K562 (cell line): Measurements from ENCODE around the gene MRPS26. TPM values are rescaled to one million over a fixed set of nuclear protein-coding genes. Genes with fewer than 3 reads are reported as not detected.
A peak's percentile ranks its signal among the peaks of the same experiment; 100 is the strongest.

ENCODE experiments used
- BDP1 ChIP-seq: IDR thresholded peaks from 3 replicates; pipeline ENCODE4 v1.6.1; 2011; ENCODE audit not compliant: insufficient read length, insufficient read depth
- CEBPG ChIP-seq, 3 experiments: fragments of 200-800 bp in 1 of 3; sonication (Bioruptor generic) in 1 of 3; sonication (generic) in 1 of 3; formaldehyde crosslinking in 1 of 3; IDR thresholded peaks in 2 of 3; conservative IDR thresholded peaks in 1 of 3; 2 replicates each; pipeline versions ENCODE4 v1.6.1 to v1.8.0; 2016 to 2022; ENCODE audit warnings: missing compliant biosample characterization in 2 of 3, missing genetic modification characterization in 2 of 3, mild to moderate bottlenecking in 1 of 3, missing genetic modification reagents in 1 of 3
- DACH1 ChIP-seq: fragments of 450-650 bp; IDR thresholded peaks from 2 replicates; pipeline ENCODE4 v1.6.1; 2018; ENCODE audit not compliant: partially characterized antibody
- EP300 ChIP-seq: IDR thresholded peaks from 2 replicates; pipeline ENCODE4 v1.6.1; 2012; ENCODE audit warnings: low read length, improper control_type of control experiment
- FOS ChIP-seq: IDR thresholded peaks from 3 replicates; pipeline ENCODE4 v1.6.1; 2011; ENCODE audit not compliant: insufficient read length; ENCODE audit errors: extremely low read depth
- HNRNPH1 ChIP-seq: fragments of 200-400 bp; formaldehyde crosslinking; optimal IDR thresholded peaks from 2 replicates; pipeline ENCODE3; 2017; ENCODE audit warnings: low read depth, mild to moderate bottlenecking, low read length, moderate library complexity
- KDM5B ChIP-seq: fragments of 200-600 bp; sonication (generic); IDR thresholded peaks from 2 replicates; pipeline ENCODE4 v1.6.1; 2012; ENCODE audit warnings: low read depth, mild to moderate bottlenecking, moderate library complexity, low read length, control low read depth, inconsistent platforms; ENCODE audit not compliant: insufficient replicate concordance
- MEF2D ChIP-seq: conservative IDR thresholded peaks from 2 replicates; pipeline ENCODE4 v1.6.1; 2016; ENCODE audit warnings: low read depth, missing genetic modification characterization, missing compliant biosample characterization
- MTA3 ChIP-seq: fragments of 450-650 bp; formaldehyde crosslinking; IDR thresholded peaks from 2 replicates; pipeline ENCODE4 v1.6.1; 2017; ENCODE audit warnings: mild to moderate bottlenecking, borderline replicate concordance
- NFE2 ChIP-seq: IDR thresholded peaks from 2 replicates; pipeline ENCODE4 v1.6.1; 2014; ENCODE audit warnings: antibody characterized with exemption, low read depth
- POLR2A ChIP-seq: fragments of 450-650 bp; conservative IDR thresholded peaks from 2 replicates; pipeline ENCODE4 v1.6.1; 2016
- RBFOX2 ChIP-seq: fragments of 200-400 bp; formaldehyde crosslinking; IDR thresholded peaks from 2 replicates; pipeline ENCODE4 v1.6.1; 2017; ENCODE audit warnings: low read depth, mild to moderate bottlenecking, low read length, moderate library complexity
- SIN3A ChIP-seq, 2 experiments: fragments of 150-350 bp in 1 of 2; IDR thresholded peaks; 2 replicates each; pipeline ENCODE4 v1.6.1; 2011 to 2016; ENCODE audit warnings: borderline replicate concordance in 2 of 2, low read depth in 2 of 2, low read length in 2 of 2, mild to moderate bottlenecking in 2 of 2, moderate library complexity in 2 of 2; ENCODE audit not compliant: control insufficient read depth in 1 of 2
- polyA plus RNA-seq, 8 experiments: library from polyadenylated mRNA; depleted of rRNA in 4 of 8; stranded (reverse) in 5 of 8; unstranded in 3 of 8; fragments of >200 nt; fragmentation: Nextera tagmentation in 2 of 8; fragmentation: Illumina TruSeq in 1 of 8; extraction: Ambion mirVana in 2 of 8; extraction: Trizol in 1 of 8; gene quantifications; 2 replicates each; pipeline versions ENCODE4 v1.2.1 to v1.2.3, GENCODE V29; 2011 to 2014; ENCODE audit warnings: inconsistent platforms in 1 of 8, missing spikeins in 1 of 8
- total RNA-seq, 7 experiments: library from RNA; depleted of rRNA in 6 of 7; stranded (reverse); fragments of >200 nt in 6 of 7; fragmentation: Illumina TruSeq in 2 of 7; extraction: Trizol in 2 of 7; gene quantifications; 2 replicates each; pipeline versions ENCODE4 v1.2.1 to v1.2.3, GENCODE V29; 2011 to 2021; ENCODE audit warnings: low replicate concordance in 1 of 7
- TF ChIP-seq, protein P1 (sequence below), 2 experiments: fragments of 450-650 bp; IDR thresholded peaks; 2 replicates each; pipeline ENCODE4 v1.6.1; 2016; ENCODE audit warnings: mild to moderate bottlenecking in 2 of 2, borderline replicate concordance in 1 of 2, low read depth in 1 of 2, moderate library complexity in 1 of 2
- TF ChIP-seq, protein P2 (sequence below): fragments of 450-650 bp; IDR thresholded peaks from 2 replicates; pipeline ENCODE4 v1.6.1; 2016; ENCODE audit warnings: borderline replicate concordance
- TF ChIP-seq, protein P3 (sequence below): sonication (generic); IDR thresholded peaks from 2 replicates; pipeline ENCODE4 v1.6.1; 2016

The MRPS26 gene
- total and polyA plus RNA-seq, 9 of the 15 experiments (the other 6 are each of a cell fraction or from before 2014, with no cell fraction given): 2.7 to 70.5 (median 28.8) TPM

DNA sequence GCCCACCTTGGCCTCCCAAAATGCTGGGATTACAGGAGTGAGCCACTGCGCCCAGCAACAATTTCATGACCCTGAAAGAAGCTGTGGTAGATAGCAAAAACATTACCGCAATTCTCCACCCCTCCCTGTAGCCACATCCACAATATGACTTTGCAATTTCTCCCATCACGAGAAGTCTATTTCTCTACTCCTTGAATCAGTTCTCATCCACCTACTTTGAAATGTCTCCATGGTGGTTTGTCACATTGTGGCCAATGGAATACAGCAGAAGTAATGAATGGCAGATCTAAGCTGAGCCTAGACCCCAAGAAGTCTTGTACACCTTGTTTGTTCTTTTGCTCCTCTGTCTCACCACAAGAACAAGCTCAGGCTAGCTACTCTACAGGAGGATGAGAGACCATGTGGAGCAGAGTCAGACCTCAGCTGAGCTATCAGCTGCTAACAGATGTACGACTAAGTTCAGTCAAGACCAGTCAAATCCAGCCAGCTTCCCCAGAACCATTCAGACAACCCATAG is 31.8 kb downstream of the MRPS26 start (continued):
- TF ChIP-seq, protein P1, sequence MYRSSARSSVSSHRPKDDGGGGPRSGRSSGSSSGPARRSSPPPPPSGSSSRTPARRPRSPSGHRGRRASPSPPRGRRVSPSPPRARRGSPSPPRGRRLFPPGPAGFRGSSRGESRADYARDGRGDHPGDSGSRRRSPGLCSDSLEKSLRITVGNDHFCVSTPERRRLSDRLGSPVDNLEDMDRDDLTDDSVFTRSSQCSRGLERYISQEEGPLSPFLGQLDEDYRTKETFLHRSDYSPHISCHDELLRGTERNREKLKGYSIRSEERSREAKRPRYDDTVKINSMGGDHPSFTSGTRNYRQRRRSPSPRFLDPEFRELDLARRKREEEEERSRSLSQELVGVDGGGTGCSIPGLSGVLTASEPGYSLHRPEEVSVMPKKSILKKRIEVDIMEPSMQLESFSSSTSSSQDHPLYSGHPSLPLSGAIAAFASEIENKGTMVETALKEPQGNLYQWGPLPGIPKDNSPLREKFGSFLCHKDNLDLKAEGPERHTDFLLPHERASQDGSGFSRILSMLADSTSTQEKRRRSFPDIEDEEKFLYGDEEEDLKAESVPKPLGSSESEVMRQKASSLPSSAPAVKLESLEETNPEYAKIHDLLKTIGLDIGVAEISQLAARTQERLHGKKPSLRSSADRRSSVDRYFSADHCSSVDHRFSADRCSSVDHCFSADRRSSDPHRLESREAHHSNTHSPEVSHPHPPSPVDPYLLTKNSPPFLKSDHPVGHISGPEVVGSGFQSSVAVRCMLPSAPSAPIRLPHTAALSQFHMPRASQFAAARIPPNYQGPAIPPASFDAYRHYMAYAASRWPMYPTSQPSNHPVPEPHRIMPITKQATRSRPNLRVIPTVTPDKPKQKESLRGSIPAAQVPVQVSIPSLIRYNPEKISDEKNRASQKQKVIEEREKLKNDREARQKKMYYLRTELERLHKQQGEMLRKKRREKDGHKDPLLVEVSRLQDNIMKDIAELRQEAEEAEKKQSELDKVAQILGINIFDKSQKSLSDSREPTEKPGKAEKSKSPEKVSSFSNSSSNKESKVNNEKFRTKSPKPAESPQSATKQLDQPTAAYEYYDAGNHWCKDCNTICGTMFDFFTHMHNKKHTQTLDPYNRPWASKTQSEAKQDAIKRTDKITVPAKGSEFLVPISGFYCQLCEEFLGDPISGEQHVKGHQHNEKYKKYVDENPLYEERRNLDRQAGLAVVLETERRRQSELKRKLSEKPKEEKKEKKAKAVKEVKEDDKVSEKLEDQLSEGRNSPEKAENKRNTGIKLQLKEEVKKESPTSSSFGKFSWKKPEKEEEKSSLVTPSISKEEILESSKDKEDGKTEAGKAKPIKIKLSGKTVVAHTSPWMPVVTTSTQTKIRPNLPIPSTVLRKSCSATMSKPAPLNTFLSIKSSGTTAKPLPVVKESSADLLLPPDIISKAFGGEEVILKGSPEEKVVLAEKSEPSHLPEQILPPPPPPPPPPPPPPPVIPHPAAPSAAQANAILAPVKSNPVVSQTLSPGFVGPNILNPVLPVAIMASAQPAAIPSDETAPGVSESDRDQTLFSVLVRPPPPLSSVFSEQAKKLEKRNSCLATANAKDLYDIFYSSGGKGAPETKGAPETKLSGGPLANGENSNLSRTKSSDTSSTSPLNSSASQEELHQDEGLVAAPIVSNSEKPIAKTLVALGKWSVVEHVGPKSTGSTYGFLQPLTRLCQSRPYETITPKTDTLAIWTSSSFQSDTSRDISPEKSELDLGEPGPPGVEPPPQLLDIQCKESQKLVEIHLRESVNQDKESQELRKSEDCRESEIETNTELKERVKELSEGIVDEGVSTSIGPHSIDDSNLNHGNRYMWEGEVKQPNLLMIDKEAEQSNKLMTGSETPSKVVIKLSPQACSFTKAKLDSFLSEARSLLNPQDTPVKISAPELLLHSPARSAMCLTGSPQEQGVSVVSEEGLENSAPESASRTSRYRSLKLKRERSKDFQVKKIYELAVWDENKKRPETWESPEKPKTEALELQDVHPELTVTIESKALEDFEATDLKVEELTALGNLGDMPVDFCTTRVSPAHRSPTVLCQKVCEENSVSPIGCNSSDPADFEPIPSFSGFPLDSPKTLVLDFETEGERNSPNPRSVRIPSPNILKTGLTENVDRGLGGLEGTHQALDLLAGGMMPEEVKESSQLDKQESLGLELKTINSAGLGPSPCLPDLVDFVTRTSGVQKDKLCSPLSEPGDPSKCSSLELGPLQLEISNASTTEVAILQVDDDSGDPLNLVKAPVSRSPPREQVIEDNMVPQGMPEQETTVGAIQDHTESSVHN (IDR thresholded peaks at IDR 0.05; ENCODE audit: borderline replicate concordance in 1 of 2, low read depth in 1 of 2): peak in 1 of 2 experiments; percentile 75; a peak in 2 of 4 replicates
- TF ChIP-seq CEBPG (CRISPR knock-in tag; IDR thresholded peaks at IDR 0.05): no peak
- TF ChIP-seq CEBPG (tag; conservative IDR thresholded peaks at IDR 0.05 in 1 of 2, IDR thresholded peaks at IDR 0.05 in 1 of 2): no peak
- peak; percentile 49; the same call in 1 of the 2 replicates for TF ChIP-seq POLR2A
- TF ChIP-seq BDP1: no peak
- no peak for TF ChIP-seq FOS
- TF ChIP-seq, protein P2, sequence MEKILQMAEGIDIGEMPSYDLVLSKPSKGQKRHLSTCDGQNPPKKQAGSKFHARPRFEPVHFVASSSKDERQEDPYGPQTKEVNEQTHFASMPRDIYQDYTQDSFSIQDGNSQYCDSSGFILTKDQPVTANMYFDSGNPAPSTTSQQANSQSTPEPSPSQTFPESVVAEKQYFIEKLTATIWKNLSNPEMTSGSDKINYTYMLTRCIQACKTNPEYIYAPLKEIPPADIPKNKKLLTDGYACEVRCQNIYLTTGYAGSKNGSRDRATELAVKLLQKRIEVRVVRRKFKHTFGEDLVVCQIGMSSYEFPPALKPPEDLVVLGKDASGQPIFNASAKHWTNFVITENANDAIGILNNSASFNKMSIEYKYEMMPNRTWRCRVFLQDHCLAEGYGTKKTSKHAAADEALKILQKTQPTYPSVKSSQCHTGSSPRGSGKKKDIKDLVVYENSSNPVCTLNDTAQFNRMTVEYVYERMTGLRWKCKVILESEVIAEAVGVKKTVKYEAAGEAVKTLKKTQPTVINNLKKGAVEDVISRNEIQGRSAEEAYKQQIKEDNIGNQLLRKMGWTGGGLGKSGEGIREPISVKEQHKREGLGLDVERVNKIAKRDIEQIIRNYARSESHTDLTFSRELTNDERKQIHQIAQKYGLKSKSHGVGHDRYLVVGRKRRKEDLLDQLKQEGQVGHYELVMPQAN: peak; percentile 62; the same call in 1 of the 2 replicates
- peak in 1 of 2 experiments; percentile 45; a peak in 1 of 4 replicates for TF ChIP-seq SIN3A (IDR thresholded peaks at IDR 0.05; ENCODE audit: borderline replicate concordance in 2 of 2, control insufficient read depth in 1 of 2, low read depth in 2 of 2, low read length in 2 of 2)
- TF ChIP-seq, protein P3, sequence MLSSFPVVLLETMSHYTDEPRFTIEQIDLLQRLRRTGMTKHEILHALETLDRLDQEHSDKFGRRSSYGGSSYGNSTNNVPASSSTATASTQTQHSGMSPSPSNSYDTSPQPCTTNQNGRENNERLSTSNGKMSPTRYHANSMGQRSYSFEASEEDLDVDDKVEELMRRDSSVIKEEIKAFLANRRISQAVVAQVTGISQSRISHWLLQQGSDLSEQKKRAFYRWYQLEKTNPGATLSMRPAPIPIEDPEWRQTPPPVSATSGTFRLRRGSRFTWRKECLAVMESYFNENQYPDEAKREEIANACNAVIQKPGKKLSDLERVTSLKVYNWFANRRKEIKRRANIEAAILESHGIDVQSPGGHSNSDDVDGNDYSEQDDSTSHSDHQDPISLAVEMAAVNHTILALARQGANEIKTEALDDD: peak; percentile 58; the same call in 1 of the 2 replicates
- peak; percentile 50; the same call in 1 of the 2 replicates for TF ChIP-seq EP300
- no peak for TF ChIP-seq MEF2D (tag)
- 0 out of 2 replicates have a peak, but pooled peaks have one; percentile 22 for TF ChIP-seq RBFOX2
- no peak for TF ChIP-seq KDM5B
- peak; percentile 54; the same call in 1 of the 2 replicates for TF ChIP-seq MTA3
- TF ChIP-seq NFE2: peak; percentile 88
- no peak for TF ChIP-seq HNRNPH1
- peak; percentile 86 for TF ChIP-seq DACH1
